Left lung (tissue), 10 donors: ENCODE results near the gene GABRG3. TPM values are rescaled to one million over a fixed set of nuclear protein-coding genes. Genes with fewer than 3 reads are reported as not detected.

Source experiments
- ATAC-seq: fragments of 200-7000 bp; cut with Tn5 transposase; one replicate; pipeline ENCODE4 v1.9.1; 2020; ENCODE audit warnings: moderate library complexity
- DNase-seq, 4 donors: peaks; one replicate each; pipeline ENCODE4 v3.0.0-alpha.2; 2013 to 2020
- H3K27ac ChIP-seq, 2 donors: fragments of 200-600 bp; sonication (generic) in 1 of 2; one replicate each; pipeline versions ENCODE4 v1.5.0 to v1.8.0; 2020 to 2021
- H3K27me3 ChIP-seq, 2 donors: fragments of 200-600 bp; sonication (generic) in 1 of 2; one replicate each; pipeline versions ENCODE4 v1.5.0 to v1.8.0; 2020 to 2021
- H3K36me3 ChIP-seq, 2 donors: fragments of 200-600 bp; sonication (generic) in 1 of 2; one replicate each; pipeline versions ENCODE4 v1.5.0 to v1.8.0; 2020 to 2021
- H3K4me1 ChIP-seq, 2 donors: fragments of 200-600 bp; one replicate each; pipeline ENCODE4 v1.8.0; 2021
- H3K4me3 ChIP-seq, 2 donors: fragments of 200-600 bp; sonication (generic) in 1 of 2; one replicate each; pipeline versions ENCODE4 v1.5.0 to v1.8.0; 2020 to 2021; ENCODE audit warnings: mild to moderate bottlenecking in 1 of 2
- H3K9me3 ChIP-seq, 2 donors: fragments of 200-600 bp; sonication (generic) in 1 of 2; one replicate each; pipeline versions ENCODE4 v1.5.0 to v1.8.0; 2020 to 2021
- intact Hi-C, 2 donors: fragments of 100-400 bp; cut with DNase I; formaldehyde crosslinking; loops; one replicate each; pipeline versions ENCODE4 v1.11.2 to v1.14.2; 2022
- polyA plus RNA-seq, 6 donors: library from polyadenylated mRNA; unstranded; fragments of 120-200 nt; gene quantifications; one replicate each; pipeline ENCODE4 v1.2.1, GENCODE V29; 2013; ENCODE audit not compliant: insufficient read length in 6 of 6
- total RNA-seq, 2 donors: library from RNA; stranded (reverse); fragmentation: NEBNext Ultra II Directional; extraction: Animal tissue kit (Norgen Biotek cat#: 25700); gene quantifications; one replicate each; pipeline ENCODE4 v1.2.1, GENCODE V29; 2021
- TF ChIP-seq, protein P1 (sequence below), 2 donors: fragments of 200-600 bp; sonication (generic) in 1 of 2; IDR thresholded peaks; one replicate each; pipeline versions ENCODE4 v1.5.0 to v1.8.0; 2021; ENCODE audit warnings: antibody characterized with exemption in 2 of 2
- donor health status: DM: no; HTN: yes; CAD: no.
- donor health status: DM: no; HTN: no; CAD: no.

The GABRG3 gene
- total and polyA plus RNA-seq, 8 donors, result 0.23 to 13.8 (median 10.3) TPM; not detected in 1

DNA sequence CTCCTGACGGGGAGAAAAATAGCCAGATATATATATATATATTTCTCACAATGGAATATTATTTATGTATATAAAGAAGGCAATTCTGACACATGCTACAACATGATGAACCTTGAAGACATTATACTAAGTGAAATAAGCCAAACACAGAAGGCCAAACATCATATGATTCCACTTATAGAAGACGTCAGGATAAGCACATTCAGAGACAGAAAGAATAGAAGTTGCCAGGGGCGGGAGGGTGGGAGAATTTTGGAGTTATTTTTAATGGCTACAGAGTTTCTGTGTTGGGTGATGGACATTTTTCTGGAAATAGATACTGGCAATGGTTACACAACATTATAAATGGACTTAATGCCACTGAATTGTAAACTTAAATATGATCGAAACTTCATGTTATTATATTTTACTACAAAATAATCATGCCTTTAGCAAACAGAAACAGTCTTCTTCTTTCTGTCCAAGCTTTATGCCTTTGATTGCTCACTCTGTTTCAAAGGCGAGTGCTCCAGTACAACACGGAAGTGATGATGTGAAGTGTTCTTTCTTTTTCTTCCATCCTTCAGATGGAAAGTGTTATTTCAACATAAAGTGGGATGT is 614.2 kb downstream of the GABRG3 start:
- H3K27me3 ChIP-seq, result no peaks in the 10 kb centered on the region
- peak in 2 of 4 donors; percentile 44 to 52 for DNase-seq

DNA sequence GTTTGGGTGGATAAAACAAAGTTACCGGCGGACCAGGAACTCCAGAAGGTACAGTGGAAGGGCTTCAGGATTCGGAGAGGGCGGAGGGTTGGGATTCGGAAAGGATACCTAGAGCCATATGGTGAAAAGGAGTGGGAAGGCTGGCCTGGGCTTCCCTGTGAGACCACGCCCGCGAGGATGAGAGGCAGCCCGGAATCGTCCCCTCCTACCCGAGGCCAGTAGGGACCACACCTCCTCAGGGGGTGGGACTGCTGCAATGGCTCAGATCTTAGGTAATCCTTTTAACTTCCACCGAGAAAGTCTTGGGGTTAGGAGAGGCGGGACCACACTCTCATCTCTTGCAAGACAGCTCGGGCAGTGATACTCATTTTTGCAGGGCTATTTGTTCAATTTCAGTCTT is 616.8 kb downstream of the GABRG3 start:
- ATAC-seq (no peak), DNase-seq (no peak)
- no peak overlapping the region for H3K4me3 ChIP-seq
- peaks cover 0 to under 1% of the 10 kb centered on the region in 2 donors for H3K9me3 ChIP-seq
- H3K4me1 ChIP-seq, result no peaks in the 10 kb centered on the region
- intact Hi-C loops, result no loop called here
- TF ChIP-seq, protein P1, sequence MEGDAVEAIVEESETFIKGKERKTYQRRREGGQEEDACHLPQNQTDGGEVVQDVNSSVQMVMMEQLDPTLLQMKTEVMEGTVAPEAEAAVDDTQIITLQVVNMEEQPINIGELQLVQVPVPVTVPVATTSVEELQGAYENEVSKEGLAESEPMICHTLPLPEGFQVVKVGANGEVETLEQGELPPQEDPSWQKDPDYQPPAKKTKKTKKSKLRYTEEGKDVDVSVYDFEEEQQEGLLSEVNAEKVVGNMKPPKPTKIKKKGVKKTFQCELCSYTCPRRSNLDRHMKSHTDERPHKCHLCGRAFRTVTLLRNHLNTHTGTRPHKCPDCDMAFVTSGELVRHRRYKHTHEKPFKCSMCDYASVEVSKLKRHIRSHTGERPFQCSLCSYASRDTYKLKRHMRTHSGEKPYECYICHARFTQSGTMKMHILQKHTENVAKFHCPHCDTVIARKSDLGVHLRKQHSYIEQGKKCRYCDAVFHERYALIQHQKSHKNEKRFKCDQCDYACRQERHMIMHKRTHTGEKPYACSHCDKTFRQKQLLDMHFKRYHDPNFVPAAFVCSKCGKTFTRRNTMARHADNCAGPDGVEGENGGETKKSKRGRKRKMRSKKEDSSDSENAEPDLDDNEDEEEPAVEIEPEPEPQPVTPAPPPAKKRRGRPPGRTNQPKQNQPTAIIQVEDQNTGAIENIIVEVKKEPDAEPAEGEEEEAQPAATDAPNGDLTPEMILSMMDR (IDR thresholded peaks at IDR 0.05), result no peak
- no peaks in the 10 kb centered on the region for H3K27me3 ChIP-seq
- no peak overlapping the region for H3K27ac ChIP-seq
- H3K36me3 ChIP-seq, result no peaks in the 10 kb centered on the region

More for the DNA sequence above, 614.2 kb downstream of the GABRG3 start:
- no peak overlapping the region for H3K27ac ChIP-seq
- H3K36me3 ChIP-seq, result no peaks in the 10 kb centered on the region
- no peak overlapping the region for H3K4me3 ChIP-seq
- peaks cover 0 to under 1% of the 10 kb centered on the region in 2 donors for H3K9me3 ChIP-seq
- no peak for ATAC-seq
- TF ChIP-seq, protein P1 (IDR thresholded peaks at IDR 0.05), result no peak
- no peaks in the 10 kb centered on the region for H3K4me1 ChIP-seq
- intact Hi-C loops, result no loop called here

DNA sequence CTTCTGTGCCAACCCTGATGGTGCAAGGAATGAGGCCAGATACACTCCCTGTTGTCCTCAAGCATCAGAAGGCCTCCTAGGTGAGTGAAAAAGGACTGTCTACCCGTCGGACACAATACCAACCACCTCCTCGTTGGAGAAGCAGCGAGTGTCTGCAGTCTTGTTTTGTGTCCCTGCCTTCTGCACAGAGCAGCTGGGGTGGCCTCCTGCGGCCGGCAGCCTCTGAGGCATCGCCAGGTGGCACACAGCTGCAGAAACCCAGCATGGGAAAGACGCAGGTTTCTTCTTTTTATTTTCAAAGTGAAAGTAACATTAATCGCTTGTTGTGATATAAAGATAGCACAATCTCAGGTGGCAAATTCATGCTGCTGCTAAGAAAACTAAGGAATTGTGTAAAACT is 618.3 kb downstream of the GABRG3 start:
- Histone ChIP-seq H3K36me3 (no peaks in the 10 kb centered on the region), H3K27ac (no peak overlapping the region), H3K4me1 (no peaks in the 10 kb centered on the region), H3K9me3 (peaks cover 0 to 6% of the 10 kb centered on the region in 2 donors), H3K4me3 (no peak overlapping the region), H3K27me3 (no peaks in the 10 kb centered on the region)
- DNase-seq, result no peak
- ATAC-seq, result no peak
- TF ChIP-seq, protein P1 (IDR thresholded peaks at IDR 0.05), result no peak
- intact Hi-C loops, result no loop called here

DNA sequence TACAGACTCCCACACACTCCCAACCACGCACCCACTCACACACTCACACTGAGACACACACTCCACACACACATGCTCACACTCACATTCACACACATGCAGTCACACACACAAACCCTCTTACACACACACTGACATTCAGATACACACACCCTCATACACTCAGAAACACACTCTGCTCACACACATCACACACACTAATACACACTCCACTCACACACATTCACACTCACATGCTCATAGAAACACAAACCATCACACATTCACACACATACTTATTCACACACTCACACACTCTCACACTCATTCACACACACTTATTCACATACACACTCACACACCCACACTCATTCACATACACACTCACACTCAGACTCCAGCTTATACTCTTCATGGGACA is 618.8 kb downstream of the GABRG3 start:
- ATAC-seq (no peak), DNase-seq (no peak)
- intact Hi-C loops, result loop anchor here in 1 of 2 donors (10.0 kb wide), 1 partner anchor 55 kb away; no protein-coding TSS in a partner anchor
- Histone ChIP-seq H3K4me1 (no peaks in the 10 kb centered on the region), H3K9me3 (peaks cover 0 to 6% of the 10 kb centered on the region in 2 donors), H3K4me3 (no peak overlapping the region), H3K27ac (no peak overlapping the region), H3K27me3 (no peaks in the 10 kb centered on the region), H3K36me3 (no peaks in the 10 kb centered on the region)
- TF ChIP-seq, protein P1 (IDR thresholded peaks at IDR 0.05), result no peak

Other genes with a start within 250 kb of the GABRG3 start
- 1 to 10 TPM in 1 of 2 donors, under 1 TPM in 1; 0.94 to 2.6 TPM for gene GABRB3, start 198.1 kb upstream of the GABRG3 start, total RNA-seq
- gene GABRB3, start 198.1 kb upstream of the GABRG3 start, polyA plus RNA-seq, result 1 to 10 TPM; 1.3 to 4.0 (median 2.3) TPM
- not detected for gene GABRA5, start 104.1 kb upstream of the GABRG3 start, total RNA-seq
- under 1 TPM in 3 of 6 donors, not detected in 3; 0.06 to 0.15 (median 0.09) TPM for gene GABRA5, start 104.1 kb upstream of the GABRG3 start, polyA plus RNA-seq